SH-SY5Y (cell line): ENCODE measurements around the gene KRT80.
A peak's percentile ranks its signal among the peaks of the same experiment; 100 is the strongest.

ENCODE experiments used
- GATA2 ChIP-seq: IDR thresholded peaks from 2 replicates; pipeline ENCODE4 v1.6.1; 2011; ENCODE audit warnings: mild to moderate bottlenecking, low read depth, low read length
- GATA3 ChIP-seq: IDR thresholded peaks from 2 replicates; pipeline ENCODE4 v1.6.1; 2011; ENCODE audit warnings: low read depth, mild to moderate bottlenecking, low read length, moderate library complexity

Gene KRT80

DNA sequence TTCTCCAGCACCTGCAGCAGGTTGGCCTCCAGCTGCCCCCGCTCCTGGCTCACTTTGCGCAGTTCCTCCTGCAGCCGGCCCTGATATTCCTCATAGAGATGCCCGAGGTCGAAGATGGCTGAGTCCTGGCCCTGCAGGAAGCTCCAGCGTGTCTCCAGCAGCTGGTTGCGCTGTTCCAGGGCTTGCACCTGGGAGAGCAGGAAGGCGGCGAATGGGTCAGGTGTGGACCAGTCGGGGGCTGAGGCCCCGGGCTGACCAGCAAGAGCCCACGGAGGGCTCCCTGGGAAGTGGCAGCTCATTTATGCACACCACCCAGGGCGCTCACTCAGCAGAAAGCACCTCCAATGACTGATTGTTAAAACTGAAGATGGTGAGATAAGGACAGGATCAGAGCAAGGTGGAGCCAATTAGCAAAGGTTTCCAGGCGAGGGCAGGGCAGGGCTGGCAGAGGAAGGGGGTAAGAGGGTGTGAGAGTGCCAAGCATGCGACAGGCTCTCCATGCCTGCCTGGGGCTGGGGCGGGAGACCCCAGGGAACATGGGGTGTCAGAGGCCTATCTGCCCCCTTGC lies 6.3 kb downstream of the KRT80 start:
- no peak for TF ChIP-seq GATA3
- TF ChIP-seq GATA2, result peak; percentile 60

DNA sequence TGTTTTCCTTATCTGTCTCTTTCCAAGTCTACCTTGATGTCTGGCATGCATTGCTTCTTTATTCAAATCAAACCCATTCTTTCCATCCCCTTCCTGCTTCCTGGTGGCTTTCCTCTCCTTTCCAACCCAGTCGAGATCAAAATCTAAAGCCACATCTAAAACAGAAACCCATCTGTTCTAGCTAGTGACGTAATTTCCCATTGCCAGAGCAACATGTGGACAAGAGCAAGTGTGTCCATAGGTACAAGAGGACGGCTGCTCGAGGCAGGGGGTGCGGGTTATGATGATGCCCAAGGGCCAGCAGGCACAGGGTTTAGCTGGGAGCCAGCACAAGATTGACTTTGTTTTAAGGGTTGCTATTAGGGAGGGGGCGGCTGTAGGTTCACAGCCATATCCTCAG lies 7.0 kb downstream of the KRT80 start:
- no peak; the same call in 1 of the 2 replicates for TF ChIP-seq GATA3
- peak; percentile 91 for TF ChIP-seq GATA2

DNA sequence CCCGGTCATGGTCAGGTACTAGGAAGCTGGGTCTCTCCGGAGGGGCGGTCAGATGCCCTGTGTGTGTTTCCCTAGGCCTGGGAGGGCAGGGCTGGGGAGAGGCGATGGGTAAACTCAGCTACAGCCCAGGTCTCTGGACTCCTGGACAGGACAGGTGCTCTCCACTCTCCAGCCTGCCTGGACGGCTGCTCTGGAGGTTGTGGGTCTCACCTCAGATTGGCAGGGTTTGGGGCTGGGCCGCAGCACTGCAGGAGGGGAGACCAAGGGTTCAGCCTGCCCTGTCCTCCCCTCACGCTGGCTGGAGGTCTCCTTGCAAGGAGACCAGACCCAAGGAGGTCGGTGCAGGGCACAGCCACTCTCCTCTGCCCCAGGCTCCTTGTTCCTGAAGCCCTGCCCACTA lies 7.8 kb downstream of the KRT80 start:
- no peak for TF ChIP-seq GATA3
- no peak for TF ChIP-seq GATA2

DNA sequence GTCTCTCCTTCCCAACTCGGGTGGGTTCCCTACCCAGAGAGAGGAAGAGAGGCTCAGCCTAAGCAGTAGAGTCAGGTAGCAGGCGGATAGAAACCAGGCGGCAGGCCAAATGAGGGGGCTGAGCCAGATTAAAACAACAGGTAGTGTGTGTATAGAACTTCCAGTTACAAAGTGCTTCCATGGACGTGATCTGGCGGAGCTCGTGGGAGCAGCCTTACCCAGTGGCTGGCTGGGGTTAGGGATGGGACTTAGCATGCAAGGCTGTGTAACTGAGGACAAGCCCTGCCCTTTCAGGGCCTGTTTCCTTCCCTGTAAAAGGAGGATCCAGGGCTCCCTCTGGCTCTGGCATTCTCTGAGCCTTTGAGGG lies 8.3 kb downstream of the KRT80 start:
- no peak for TF ChIP-seq GATA3
- no peak for TF ChIP-seq GATA2

DNA sequence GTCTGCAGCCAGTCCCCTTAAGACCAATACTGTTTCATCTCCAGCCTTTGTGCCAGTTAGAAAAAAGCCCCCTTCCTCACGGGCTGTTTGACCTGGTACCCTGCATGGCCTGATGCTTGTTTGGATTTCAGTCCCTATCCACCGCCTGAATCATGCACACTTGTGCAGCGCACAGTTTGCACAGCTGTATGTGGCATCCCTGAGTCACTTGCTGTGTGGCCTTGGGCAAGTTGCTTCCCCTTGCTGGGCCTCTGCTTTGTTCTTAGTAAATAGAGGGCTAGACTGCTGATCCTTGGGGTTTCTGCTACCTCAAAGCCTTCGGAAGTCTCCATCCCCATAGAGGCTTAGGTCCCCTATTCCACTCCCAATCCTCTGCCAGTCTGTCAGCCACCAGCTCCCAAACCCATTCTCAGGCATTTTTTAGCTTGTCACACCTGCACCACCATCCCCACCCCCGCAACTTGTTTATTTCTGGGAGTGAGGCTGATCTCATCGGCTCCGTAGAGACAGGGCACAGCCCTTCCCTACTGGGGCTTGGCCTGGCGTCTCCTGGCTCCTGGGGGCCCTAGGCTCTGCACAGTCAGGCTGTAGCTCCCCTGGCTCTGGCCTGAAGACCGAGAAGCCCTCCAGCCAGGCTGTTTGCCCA lies 8.8 kb downstream of the KRT80 start:
- no peak for TF ChIP-seq GATA2
- TF ChIP-seq GATA3, result no peak

DNA sequence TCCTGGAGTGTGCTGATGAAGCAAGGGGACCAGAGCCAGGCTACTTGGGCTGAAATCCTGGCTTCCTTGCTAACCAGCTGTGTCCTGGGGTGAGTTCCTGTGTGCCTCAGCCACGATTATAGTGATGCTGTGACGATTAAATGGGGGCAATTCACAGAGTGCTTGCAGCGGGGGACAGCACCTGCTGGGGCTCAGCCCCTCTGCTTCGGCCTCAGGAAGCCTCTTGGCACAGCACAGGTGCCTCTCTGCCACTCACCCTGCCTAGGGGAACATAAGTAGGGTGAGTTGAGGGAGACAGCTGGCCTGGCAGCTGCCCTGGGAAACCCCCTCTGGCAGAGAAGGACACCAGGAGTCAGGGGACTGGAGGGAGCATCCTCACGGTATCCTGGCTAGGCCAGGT lies 9.4 kb downstream of the KRT80 start:
- TF ChIP-seq GATA3 (no peak), GATA2 (no peak)

DNA sequence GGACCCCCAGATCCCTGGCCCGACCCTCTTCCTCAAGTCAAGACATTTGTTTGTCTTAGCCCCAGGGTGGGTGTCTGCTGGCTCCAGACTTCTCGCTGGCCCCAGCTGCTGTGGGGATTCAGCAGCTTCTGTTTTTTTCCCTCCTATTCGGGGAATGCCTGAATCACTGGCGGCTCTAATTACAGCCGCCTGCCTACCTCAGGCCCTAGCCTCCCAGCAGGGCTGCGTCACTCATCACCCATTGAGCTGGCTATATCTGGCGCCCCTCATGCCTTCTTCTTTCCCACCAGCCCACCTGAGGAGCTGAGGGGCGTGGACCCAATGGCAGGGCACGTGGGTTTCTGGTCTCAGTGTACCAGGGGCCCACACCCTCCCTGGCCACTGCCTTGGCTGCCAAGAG lies 10.1 kb downstream of the KRT80 start:
- TF ChIP-seq GATA2 (no peak), GATA3 (no peak)

DNA sequence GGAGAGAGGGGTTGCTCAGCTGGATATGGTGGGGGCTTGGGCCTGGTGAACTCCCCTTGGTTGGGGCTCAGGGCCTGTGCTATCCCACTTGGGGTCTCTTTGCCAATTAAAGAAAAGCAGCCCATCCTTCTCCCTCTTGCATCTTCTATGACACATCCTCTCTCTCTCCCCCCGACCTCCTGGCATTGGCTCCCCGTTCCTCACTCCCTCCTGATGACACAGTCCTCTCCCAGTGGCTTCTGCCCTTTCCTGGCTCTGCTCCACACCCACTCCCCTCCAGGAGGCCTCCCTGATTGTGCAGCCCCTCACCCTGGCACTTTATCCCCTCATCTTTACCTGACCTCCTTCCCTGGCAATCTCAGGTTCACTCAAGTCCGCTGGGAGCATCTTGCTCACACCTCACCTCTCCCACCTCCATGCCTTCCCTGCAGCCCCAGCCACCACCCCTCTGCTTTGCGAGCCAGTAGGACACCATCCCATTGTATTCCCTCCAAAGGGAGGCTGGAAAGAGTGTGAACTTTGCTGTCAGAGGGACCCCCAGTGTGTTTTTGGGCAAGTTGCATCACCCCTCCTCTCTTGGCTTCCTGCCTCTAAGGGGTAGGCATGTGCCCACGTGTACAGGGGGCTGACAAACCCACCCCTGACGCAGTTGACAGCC lies 10.7 kb downstream of the KRT80 start:
- no peak for TF ChIP-seq GATA2
- no peak for TF ChIP-seq GATA3

DNA sequence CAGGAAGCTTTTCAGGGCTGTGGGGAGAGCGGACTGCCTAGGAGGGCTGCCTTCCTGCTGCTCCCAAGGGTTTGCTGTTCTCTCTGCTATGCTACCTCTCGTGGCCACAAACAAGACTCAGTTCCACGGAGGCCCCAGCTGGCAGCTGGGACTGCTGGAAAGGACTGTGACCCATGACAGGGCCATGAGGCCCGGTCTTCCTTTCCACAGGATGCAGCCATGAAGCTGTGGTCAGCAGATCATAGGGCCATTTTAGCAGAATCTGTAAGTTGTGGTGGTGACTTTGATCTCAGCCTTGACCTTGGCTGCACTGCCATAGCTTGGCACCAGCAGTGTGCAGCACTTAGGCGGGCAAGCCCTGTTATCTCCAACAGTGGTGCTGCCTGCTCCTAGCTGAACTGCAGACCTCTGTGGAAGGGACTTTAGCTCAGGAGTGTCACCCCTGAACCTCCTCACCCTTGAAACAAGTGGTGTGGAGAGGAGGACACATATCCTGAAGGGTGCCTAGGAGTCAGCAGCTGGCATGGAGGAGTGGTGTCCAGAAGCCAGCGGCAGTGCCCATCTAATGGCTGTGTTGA lies 12.3 kb downstream of the KRT80 start:
- TF ChIP-seq GATA2, result no peak
- no peak for TF ChIP-seq GATA3

DNA sequence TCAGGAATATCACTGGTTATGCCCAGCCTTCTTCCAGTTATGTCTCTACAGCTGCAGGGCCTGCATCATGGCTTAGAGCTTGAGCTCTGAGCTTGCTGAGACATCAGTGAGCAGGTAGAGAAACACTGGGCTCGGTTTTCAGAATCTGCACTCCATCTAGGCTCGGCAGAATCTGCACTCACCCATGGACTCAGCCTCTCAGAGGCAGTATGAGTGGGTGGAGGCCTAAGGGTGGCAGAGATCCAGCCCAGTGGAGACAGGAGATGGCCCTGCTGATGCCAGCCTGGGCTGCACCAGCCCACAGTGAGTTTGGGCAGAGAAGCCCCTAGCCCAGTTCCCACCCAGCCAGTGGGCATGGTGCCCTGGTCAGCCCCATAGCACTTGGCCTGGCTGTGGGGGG lies 12.8 kb downstream of the KRT80 start:
- TF ChIP-seq GATA2, result no peak
- TF ChIP-seq GATA3, result no peak

DNA sequence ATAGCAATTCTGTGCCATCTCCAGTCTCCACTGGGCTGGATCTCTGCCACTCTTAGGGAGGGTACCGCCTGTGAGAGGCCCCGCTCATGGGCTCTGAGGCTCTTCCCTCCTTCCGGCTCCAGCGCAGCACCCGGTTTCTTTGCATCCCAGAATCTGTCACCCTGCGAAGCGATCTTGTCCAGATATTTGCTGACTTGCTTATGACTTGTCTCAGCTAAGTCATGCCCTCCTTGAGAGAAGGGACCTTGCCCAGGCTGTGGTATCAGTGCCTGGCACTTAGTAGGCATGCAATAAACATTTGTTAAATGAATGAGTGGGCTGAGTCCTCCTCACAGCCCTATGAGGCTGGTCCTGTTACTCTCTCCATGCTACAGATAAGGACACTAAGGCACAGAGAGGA lies 13.4 kb downstream of the KRT80 start:
- no peak for TF ChIP-seq GATA2
- no peak for TF ChIP-seq GATA3

DNA sequence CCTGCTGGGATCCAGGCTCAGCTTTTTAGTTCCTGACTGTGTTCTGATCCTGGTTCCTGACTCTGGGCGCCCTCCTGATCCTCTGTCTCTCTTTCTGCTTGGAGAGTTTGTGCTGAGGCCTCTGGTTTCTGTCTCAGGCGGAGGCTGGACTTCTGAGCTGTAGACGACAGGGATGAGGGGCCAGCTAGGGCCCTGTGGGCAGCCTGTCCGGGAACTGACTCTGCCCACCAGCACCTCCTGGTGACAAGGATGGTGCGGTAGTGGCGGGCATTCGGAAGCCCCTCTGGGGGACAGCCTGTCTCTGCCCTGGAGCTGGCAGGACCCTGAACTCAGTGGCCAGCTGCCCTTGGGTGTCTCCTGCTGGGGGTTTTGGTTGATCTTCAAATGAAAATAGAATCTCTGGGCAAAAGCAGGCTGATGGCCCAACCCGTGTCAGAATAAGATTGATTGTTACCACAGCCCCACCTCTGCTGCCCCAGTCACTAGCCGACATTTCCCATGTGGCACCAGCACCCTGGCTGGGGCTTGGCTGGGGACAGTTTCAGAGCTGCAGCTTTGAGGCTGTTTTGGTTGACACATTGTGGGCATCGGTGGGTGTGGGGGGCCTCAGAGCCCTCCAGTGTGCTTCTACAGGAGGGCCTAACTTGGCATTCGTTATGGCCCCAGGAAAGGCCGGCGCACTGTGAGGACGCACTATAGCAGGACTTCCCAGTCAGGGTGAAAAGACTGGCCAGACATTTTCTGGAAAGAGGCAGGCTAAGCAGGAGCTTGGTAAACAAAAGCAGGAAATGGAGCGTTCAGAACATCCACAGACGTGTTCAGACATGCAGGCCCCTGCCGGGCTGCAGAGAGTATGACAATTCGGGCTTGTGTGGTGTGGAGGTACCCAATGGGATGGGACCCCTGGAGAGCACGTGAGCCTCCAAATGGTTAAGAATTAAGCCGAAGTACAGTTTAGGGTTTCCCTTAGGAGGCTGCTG lies 16.2 kb downstream of the KRT80 start:
- TF ChIP-seq GATA2 (no peak), GATA3 (no peak)

DNA sequence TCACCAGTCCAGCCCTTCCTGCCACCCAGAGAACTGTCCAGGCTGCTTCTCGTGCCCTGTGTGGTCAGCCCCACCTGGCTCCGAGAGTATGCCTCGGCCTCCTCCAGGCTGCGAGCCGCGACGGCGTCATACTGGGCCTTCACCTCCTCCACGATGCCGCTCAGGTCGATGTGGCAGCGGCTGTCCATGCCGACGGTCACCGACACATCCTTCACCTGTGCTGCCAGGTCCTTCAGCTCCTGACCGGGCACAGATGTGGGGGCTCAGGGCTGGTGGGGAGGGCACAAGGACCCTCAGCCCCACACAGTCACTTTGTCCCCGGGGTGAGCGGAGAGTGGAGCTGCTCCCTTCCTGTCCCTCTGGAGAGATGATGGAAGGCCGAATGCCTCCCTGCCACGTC lies 18.3 kb downstream of the KRT80 start:
- TF ChIP-seq GATA2 (no peak), GATA3 (no peak)

DNA sequence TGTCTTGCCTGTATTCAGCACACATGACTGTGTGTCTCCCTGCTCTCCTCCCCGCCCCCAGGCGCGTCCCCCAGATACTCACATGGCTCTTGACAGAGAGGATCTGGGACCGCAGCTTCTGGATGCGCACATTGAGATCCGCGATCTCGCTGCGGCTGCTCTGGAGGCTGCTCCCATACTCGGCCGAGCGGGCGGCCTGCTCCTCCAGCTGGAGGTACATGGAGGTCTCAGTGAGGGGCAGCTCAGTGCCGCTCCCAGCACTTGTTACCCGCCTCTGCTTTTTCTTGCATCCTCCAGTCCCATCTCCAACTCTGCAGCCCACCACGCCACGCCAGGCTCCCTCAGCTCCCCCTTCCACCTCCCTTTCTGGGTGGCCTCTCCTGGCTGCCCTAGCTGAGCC lies 18.9 kb downstream of the KRT80 start:
- TF ChIP-seq GATA2 (no peak), GATA3 (no peak)

DNA sequence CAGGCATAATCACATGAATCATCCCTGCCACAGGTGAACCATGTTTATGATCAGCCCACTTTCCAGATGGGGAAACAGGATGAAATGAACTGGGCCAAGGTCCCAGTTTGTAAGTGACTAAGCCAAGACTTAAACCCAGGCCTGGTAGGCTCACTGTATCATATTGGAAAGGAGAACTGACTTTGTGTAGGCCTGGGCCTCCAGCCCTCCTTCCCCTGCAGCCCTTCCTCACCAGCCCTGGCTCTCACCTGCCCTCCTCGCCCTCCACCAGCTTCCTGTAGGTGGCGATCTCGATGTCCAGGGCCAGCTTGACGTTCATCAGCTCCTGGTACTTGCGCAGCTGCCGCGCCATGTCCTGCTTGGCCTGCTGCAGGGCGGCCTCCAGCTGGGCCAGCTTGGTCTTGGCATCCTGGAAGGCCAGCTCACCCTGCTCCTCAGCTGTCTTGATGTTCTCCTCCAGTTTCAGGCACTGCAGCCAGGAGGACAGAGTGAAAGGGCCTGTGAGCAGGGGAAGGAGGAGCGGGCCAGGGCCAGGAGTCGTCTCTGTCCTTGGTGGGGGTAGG lies 19.8 kb downstream of the KRT80 start:
- TF ChIP-seq GATA2 (no peak), GATA3 (no peak)
